HG03469 (cell line): ENCODE data around the gene ZBED2.
"Not testable (repeated sequence)": the region's sequence is repeated elsewhere in the genome, so short reads cannot be mapped to it uniquely, and the experiment has no call there.

Experiments used
- ATAC-seq: cut with Tn5 transposase; IDR thresholded peaks from one replicate; pipeline ENCODE4 v1.9.1; 2021; ENCODE audit warnings: mild to moderate bottlenecking, moderate library complexity, moderate number of reproducible peaks; ENCODE audit not compliant: unreplicated experiment

The ZBED2 gene, protein sequence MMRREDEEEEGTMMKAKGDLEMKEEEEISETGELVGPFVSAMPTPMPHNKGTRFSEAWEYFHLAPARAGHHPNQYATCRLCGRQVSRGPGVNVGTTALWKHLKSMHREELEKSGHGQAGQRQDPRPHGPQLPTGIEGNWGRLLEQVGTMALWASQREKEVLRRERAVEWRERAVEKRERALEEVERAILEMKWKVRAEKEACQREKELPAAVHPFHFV

GRCh38 chr3:111595232-111595631 is at the start of gene ZBED2:
ZBED2 (minus strand) TSS chr3:111595346; CDS start chr3:111594201, 1,145 bp downstream.
- peak; percentile 43 for ATAC-seq

GRCh38 chr3:111639316-111639715 is 44.2 kb upstream of the ZBED2 start:
- ATAC-seq: no peak

DNA sequence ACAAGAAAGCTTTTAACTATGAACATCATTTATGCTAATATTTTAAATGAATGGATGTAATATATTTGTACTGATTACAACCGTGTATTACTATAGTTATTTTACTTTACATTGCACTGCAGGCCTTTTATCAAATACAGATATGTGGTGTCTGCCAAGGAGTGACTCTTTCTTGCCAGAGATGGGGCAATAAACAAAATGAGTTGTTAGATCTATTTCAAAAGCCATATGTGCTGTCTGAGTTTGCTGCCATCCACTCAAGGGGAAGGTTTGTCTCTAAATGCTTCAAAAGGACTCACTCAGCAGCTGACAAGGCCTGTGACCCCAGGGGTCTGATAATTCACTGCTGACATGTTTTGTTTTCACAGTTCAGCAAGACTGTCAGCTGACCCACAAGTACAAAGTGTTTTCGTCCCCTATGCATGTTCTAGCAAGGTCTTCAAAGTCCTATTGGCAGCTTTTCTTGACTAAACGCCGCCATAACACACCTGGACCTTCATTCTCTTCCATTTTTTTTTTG is 41.3 kb upstream of the ZBED2 start:
- no peak for ATAC-seq

DNA sequence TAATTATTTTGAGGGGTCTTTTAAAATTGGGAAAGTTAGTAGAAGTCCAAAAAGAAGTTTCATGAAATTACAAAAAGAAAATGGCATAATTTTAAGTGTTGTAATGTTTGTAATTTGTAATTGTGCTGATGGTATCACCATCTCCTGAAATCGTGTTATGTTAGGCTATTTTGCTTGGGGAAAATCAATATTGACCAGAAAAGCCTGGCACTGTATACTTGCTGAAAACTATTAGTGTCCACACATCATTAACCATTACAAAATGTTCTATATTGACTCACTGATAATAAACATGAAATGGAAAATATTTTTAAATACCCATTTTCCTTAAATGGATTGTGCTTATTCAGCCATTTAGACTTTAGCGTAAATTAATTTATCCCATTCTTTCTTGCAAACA is 40.3 kb upstream of the ZBED2 start:
- no peak for ATAC-seq

DNA sequence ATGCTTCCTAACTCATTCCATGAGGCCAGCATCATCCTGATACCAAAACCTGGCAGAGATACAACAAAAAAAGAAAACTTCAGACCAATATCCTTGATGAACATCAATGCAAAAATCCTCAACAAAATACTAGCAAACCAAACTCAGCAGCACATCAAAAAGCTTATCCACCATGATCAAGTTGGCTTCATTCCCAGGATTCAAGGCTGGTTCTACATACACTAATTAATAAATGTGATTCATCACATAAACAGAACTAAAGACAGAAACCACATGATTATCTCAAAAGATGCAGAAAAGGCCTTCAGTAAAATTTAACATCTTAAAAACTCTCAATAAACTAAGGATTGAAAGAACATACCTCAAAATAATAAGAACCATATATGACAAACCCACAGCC is 35.5 kb upstream of the ZBED2 start:
- ATAC-seq: not testable (repeated sequence)

DNA sequence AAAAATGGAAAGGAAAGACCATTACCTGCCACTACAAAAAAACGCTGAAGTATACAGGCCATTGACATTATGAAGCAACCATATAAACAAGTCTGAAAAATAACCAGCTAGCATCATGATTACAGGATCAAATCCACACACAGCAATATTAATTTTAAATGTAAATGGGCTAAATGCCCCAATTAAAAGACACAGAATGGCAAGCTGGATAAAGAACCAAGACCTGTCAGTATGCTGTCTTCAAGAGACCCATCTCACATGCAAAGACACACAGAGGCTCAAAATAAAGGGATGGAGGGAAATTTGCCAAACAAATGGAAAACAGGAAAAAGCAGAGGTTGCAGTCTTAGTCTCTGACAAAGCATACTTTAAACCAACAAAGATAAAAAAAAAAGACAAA is 33.9 kb upstream of the ZBED2 start:
- not testable (repeated sequence) for ATAC-seq

GRCh38 chr3:111627092-111627491 is 31.9 kb upstream of the ZBED2 start:
- no peak for ATAC-seq

GRCh38 chr3:111621535-111621934 is 26.4 kb upstream of the ZBED2 start:
- ATAC-seq: no peak

DNA sequence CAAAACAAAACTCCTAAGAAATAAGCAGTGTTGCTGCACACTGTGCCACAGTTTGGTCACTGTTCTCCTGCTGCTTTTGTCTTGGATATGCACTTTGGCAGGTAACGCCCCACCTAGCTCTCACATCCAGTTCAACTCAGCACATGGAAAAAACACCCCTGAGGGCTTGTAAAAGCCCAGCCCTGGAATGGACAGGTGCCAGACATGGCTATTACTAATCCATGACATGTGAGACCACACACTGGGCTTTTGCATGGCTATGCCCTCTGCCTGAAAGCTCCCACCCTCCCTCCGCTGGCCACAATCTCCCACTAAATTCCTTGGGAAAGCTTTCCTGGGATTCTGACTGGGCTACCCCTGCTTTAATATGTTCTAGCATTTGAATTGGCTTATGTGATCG is 24.7 kb upstream of the ZBED2 start:
- no peak for ATAC-seq

GRCh38 chr3:111618945-111619344 is 23.8 kb upstream of the ZBED2 start:
- ATAC-seq: no peak

DNA sequence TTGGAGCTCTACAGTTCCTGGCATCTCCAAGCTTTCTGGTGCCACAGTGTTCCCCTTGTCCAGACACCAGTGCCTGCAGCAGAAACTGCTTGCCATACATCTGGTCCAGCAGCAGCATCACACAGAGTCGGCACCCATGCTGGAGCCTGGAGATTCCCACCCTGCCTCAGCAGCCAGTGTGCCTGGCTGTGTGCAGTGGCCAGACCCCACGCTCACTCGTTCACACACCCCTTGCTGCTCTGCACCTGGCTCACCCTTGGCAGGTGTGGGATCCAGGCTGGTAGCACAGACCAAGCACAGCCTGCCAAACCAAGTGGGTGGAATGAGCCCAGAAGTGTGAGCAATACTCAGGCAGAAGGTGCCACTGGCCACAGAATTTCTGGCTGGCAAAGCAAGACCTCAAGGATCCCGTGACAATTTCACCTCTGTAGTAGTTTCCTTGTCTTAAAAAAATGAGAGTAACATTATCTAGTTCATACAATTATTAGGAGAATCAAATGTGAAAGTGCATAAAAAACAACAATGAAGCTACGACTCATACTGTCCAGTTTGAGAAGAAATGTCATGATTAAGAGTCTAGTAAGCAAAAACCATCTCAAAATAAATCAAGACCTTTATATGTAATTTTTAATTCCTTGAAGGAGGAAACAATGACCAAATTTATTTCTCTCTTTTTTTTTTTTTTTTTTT is 22.9 kb upstream of the ZBED2 start:
- no peak for ATAC-seq

DNA sequence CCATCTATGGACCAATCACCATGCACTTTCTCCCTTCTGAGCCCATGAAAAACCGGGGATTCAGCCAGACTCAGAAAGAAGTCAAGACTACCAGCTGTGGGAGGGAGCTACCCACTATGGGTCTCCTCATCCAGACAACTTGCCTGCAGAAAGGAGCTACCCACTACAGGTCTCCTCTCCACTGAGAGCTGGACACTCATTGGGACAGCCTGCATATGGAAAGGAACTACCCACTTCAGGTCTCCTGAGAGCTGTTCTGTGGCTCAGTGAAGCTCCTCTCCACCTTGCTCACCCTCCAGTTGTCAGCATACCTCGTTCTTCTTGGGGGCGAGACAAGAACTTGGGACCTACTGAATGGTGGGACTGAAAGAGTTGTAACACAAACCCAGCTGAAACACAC is 22.3 kb upstream of the ZBED2 start:
- ATAC-seq: no peak

- peak; percentile 71 for ATAC-seq
These were observed 21.4 kb upstream of the ZBED2 start for GRCh38 chr3:111616417-111617105.

- ATAC-seq: no peak
These were observed 20.7 kb upstream of the ZBED2 start for GRCh38 chr3:111615880-111616279.

- no peak for ATAC-seq
These were observed 18.1 kb upstream of the ZBED2 start for GRCh38 chr3:111613294-111613693.

- peak; percentile 19 for ATAC-seq
These were observed 15.5 kb upstream of the ZBED2 start for GRCh38 chr3:111610612-111611054.

- peak; percentile 86 for ATAC-seq
These were observed 15.0 kb upstream of the ZBED2 start for GRCh38 chr3:111610189-111610588.

- no peak for ATAC-seq
These were observed 14.6 kb upstream of the ZBED2 start for GRCh38 chr3:111609700-111610099.

DNA sequence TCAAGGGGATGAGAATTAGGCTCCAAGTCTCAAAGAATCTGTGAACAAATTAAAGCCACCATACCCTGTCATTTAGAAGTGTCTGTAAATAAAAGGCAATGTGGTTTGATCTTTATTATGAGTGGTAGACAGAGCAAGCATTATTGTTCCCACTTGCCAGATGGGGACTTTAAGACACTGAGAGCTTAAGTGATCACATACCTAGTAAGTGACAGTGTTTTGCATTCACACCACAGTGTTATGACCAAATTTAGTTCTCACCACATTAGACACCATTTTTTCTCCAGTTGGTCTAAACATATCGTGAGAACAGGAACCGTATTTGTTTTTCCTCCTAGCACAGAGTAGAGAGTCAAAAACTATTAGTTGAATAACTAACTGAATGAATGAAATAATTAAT is 13.2 kb upstream of the ZBED2 start:
- no peak for ATAC-seq

DNA sequence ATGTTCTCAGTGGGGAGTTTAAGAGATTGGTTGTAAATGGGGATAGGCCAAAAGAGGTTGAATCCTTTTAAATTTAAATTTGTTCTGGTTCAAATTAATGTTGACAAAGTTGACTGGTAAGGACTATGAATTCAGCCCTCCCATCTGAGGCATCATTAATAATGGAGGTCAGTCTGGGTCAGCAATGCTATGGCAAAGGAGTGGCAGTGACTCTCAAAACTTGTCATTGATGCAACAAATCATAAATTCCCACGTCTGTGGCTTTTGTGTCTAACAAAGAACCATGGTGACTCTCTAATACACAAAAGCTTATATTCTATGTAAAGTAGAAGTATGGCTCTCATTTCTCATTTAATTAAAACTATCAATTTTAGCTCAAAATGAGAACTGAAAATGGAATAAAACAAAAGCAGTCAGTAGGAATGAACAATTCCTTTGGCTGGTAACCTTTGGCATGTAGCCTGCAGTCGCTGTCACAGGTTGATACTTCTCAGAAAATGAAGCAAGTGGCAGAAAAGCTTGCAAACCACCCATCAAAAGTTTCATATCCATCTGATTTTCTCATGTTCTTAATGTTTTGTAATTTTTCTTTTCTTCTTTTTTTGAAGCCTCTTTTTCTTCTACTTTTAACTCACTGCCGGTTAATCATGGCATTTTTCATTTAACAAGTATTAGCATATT is 12.2 kb upstream of the ZBED2 start:
- no peak for ATAC-seq

DNA sequence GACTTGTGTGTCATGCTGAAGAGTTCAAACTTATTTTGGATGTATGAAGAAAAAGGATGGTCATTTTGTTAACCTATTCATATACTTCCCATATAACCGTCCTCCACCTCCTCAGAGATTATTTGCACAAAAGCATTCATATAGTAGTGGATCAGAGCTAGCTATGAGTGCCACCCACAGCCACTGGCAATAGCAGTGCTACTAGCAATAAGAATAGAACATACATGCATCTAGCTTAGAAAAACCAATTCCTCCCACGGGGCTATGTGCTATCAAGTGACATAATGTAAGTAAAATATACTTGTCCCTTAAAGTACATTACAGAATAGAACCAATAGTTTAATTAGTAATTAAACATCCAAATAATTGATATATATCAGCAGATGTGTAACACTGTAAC is 10.3 kb upstream of the ZBED2 start:
- ATAC-seq: no peak
